NCI-H2196 treated with DMSO at 0.1 percent for 48 hours (cell line): ENCODE measurements around the gene NGRN.
A peak's percentile ranks its signal among the peaks of the same experiment; 100 is the strongest.

Source experiments
- DNase-seq: peaks from one replicate; lab custom pipeline; 2025; ENCODE audit not compliant: unreplicated experiment; lab: John Stamatoyannopoulos, UW

NGRN gene

DNA sequence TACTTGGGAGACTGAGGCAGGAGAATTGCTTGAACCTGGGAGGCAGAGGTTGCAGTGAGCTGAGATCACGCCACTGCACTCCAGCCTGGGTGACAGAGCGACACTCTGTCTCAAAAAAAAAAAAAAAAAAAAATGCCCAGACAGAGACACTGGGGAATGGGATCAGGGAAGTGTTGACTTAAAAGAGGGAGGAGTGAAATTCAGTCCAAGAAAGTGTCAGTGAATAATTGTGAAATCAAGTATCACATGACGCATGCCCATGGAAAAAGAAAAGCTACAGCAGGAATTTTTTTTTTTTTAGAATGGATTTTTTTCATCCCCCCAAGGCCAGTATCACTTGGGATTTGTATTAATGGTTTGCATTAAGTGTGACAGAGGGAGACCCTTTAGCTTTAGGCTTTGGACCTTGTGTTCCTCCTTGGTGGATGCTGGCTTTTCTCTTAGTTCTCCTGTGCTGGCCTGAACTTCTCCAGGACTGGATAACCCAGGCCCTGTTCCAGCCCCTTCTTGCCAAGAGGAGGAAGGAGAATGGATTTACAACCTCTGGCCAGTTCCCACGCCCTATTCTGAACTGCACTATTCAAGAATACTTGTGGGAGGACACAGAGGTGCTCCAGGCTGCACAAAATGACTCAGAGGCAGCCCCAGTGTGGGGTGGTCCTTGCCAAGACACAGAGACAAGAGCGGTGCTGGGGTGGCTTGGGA, 50.0 kb downstream of the NGRN start:
- no peak for DNase-seq

DNA sequence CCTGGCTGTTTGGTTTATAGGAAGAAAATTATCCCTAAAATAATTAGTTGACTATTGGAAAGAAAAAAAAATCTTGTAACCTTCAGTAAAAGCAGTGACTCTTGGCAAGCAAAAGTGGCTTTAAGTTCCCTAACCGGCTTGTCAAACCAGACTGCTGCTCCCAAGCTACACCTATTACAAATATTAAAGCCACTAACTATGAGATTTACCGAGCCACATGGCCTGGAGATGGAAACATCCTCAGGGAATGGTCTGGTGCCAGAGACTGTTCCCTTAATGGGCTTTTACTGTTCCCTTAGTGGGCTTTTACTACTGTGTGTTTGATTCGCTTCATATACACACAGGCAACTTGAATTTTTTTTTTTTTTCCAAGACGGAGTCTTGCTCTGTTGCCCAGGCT, 50.7 kb downstream of the NGRN start:
- no peak for DNase-seq

DNA sequence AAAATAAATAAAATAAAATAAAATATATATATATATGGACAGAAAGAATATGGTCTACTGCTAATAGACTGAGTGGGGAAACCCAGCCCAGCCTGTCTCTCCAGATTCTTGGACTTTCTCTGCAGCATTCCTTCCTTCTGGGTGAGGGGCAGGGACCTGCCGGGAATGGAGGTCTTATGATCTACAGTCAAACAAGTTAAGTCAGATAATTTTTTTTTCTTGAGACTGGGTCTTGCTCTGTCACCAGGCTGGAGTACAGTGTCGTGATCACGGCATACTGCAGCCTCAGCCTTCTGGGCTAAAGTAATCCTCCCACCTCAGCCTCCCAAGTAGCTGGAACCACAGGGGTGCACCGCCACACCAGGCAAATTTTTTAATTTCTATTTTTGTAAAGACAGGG, 53.1 kb downstream of the NGRN start:
- DNase-seq = no peak

DNA sequence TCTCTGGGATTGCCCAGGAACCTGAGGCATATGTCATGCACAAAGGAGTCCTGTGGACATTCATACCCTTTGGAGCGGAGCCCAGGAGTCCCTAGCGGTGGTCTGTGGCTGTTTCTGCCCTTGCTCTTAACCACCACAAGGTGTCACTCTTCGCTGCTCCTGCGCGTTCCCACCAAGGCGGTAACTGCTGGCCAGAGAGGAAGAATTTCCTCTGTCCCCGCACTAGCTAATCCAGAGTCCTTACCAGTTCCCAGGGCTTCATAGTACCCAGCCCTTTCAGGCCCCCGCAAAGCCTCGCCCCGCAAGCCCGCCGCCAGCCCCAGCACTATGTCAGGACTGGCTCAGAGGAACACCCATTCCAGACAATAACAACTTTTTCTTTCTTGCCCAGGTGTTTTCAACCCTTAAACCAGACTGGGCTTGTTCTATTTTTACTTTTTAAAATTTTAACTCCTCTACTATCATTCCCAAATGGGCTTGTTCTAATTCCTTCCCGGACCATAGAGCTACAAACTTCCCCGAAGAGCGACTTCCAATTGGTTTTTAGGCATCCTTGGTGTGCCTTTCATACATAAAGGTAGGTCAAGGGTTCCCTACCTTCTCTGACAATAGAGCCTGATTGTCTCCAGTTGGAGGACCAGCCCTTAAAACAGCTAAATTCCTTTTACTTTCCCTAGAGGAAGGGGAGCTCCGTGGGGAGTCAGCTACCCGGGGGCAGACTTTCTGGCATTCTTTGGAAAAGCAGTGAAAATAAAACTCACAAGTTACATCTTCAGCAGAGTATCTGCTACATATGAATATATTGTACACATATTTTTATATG, 54.8 kb downstream of the NGRN start:
- DNase-seq = peak; percentile 85

GRCh38 chr15:90320885-90321278, 55.4 kb downstream of the NGRN start:
- no peak for DNase-seq
